Measurements from ENCODE around the gene NOP16.

NOP16 gene

GRCh38 chr5:176394881-176395675 is 6.7 kb upstream of the NOP16 start:
- TF ChIP-seq CTCF (conservative IDR thresholded peaks at IDR 0.05; ENCODE audit: control insufficient read depth, insufficient read depth, low read depth, low read length), result no peak
- no peak for DNase-seq (ENCODE audit: low read depth)
- H3K4me3 ChIP-seq (ENCODE audit: control insufficient read depth, low read depth, low read length), result no peak overlapping the region

- DNase-seq (ENCODE audit: low read depth), result no peak
- no peak overlapping the region for H3K4me3 ChIP-seq (ENCODE audit: control insufficient read depth, low read depth, low read length)
- no peak for TF ChIP-seq CTCF (conservative IDR thresholded peaks at IDR 0.05; ENCODE audit: control insufficient read depth, insufficient read depth, low read depth, low read length)
Observed at GRCh38 chr5:176394096-176394495, 5.7 kb upstream of the NOP16 start.

- TF ChIP-seq CTCF (conservative IDR thresholded peaks at IDR 0.05; ENCODE audit: control insufficient read depth, insufficient read depth, low read depth, low read length), result no peak
- no peak for DNase-seq (ENCODE audit: low read depth)
- H3K4me3 ChIP-seq (ENCODE audit: control insufficient read depth, low read depth, low read length), result no peak overlapping the region
Observed at GRCh38 chr5:176392526-176392925, 4.1 kb upstream of the NOP16 start.

GRCh38 chr5:176391999-176392398 is 3.6 kb upstream of the NOP16 start:
- TF ChIP-seq CTCF (conservative IDR thresholded peaks at IDR 0.05; ENCODE audit: control insufficient read depth, insufficient read depth, low read depth, low read length), result no peak
- no peak overlapping the region for H3K4me3 ChIP-seq (ENCODE audit: control insufficient read depth, low read depth, low read length)
- DNase-seq (ENCODE audit: low read depth), result no peak

- H3K4me3 ChIP-seq (ENCODE audit: control insufficient read depth, low read depth, low read length), result no peak overlapping the region
- no peak for TF ChIP-seq CTCF (conservative IDR thresholded peaks at IDR 0.05; ENCODE audit: control insufficient read depth, insufficient read depth, low read depth, low read length)
- no peak for DNase-seq (ENCODE audit: low read depth)
Observed at GRCh38 chr5:176391479-176391878, 3.1 kb upstream of the NOP16 start.

GRCh38 chr5:176389135-176390123 is 1.0 kb upstream of the NOP16 start:
- TF ChIP-seq CTCF (conservative IDR thresholded peaks at IDR 0.05; ENCODE audit: control insufficient read depth, insufficient read depth, low read depth, low read length), result no peak
- no peak for DNase-seq (ENCODE audit: low read depth)
- H3K4me3 ChIP-seq (ENCODE audit: control insufficient read depth, low read depth, low read length), result peak overlapping the region; percentile 98

Data from fibroblast of mammary gland (primary cell).